Measurements from ENCODE around the gene TEKTIP1. TPM values are rescaled to one million over a fixed set of nuclear protein-coding genes. Genes with fewer than 3 reads are reported as not detected.

Gene TEKTIP1
- total RNA-seq, 4 donors from 2014 or later, result 1.2 to 3.3 (median 1.9) TPM; not detected in 1

- Histone ChIP-seq H3K4me1 (no peaks in the 10 kb centered on the region), H3K27ac (no peak overlapping the region), H3K36me3 (peaks cover 25 to 35% of the 10 kb centered on the region in 2 donors), H3K9me3 (no peaks in the 10 kb centered on the region), H3K4me3 (replicated peaks in 1 of 3) (no peak overlapping the region), H3K27me3 (no peaks in the 10 kb centered on the region)
- intact Hi-C loops (cut with DNase I), result no loop called here
- 95% methylated on average over 14 of the region's 14 CpGs for WGBS, 2 donors
- no peak for DNase-seq
- no peak for TF ChIP-seq POLR2A (IDR thresholded peaks at IDR 0.05)
- no peak for TF ChIP-seq CTCF (IDR thresholded peaks at IDR 0.05)
These were observed 45.3 kb upstream of the TEKTIP1 start for GRCh38 chr19:3493651-3494050.

GRCh38 chr19:3494051-3494450 lies 44.9 kb upstream of the TEKTIP1 start:
- 79 to 81% methylated on average over 7 to 9 of the region's 15 CpGs for WGBS, 2 donors
- Histone ChIP-seq H3K4me3 (replicated peaks in 1 of 3) (no peak overlapping the region), H3K4me1 (no peaks in the 10 kb centered on the region), H3K9me3 (no peaks in the 10 kb centered on the region), H3K36me3 (peaks cover 25 to 35% of the 10 kb centered on the region in 2 donors), H3K27me3 (no peaks in the 10 kb centered on the region), H3K27ac (no peak overlapping the region)
- intact Hi-C loops (cut with DNase I), result no loop called here
- DNase-seq, result no peak
- TF ChIP-seq POLR2A (IDR thresholded peaks at IDR 0.05) (no peak), CTCF (IDR thresholded peaks at IDR 0.05) (no peak)

- DNase-seq, result no peak
- intact Hi-C loops (cut with DNase I), result no loop called here
- H3K4me3 ChIP-seq (replicated peaks in 1 of 3), result no peak overlapping the region
- H3K36me3 ChIP-seq, result peaks cover 25 to 35% of the 10 kb centered on the region in 2 donors
- WGBS, 2 donors, result 95 to 96% methylated on average over 17 of the region's 18 CpGs
- TF ChIP-seq POLR2A (IDR thresholded peaks at IDR 0.05) (no peak), CTCF (IDR thresholded peaks at IDR 0.05) (no peak)
- H3K27me3 ChIP-seq, result no peaks in the 10 kb centered on the region
- peaks cover 4 to 5% of the 10 kb centered on the region in 2 donors for H3K4me1 ChIP-seq
- no peak overlapping the region for H3K27ac ChIP-seq
- H3K9me3 ChIP-seq, result no peaks in the 10 kb centered on the region
These were observed 44.4 kb upstream of the TEKTIP1 start for GRCh38 chr19:3494559-3494958.

GRCh38 chr19:3496392-3497273 lies 42.3 kb upstream of the TEKTIP1 start:
- intact Hi-C loops (cut with DNase I), result no loop called here
- WGBS, 2 donors, result 95 to 99% methylated on average over 25 to 31 of the region's 32 CpGs
- H3K4me1 ChIP-seq, result peaks cover 8% of the 10 kb centered on the region in 2 donors
- no peaks in the 10 kb centered on the region for H3K27me3 ChIP-seq
- no peak for DNase-seq
- no peak overlapping the region for H3K27ac ChIP-seq
- no peaks in the 10 kb centered on the region for H3K9me3 ChIP-seq
- TF ChIP-seq POLR2A (IDR thresholded peaks at IDR 0.05), result no peak
- no peak for TF ChIP-seq CTCF (IDR thresholded peaks at IDR 0.05)
- no peak overlapping the region for H3K4me3 ChIP-seq (replicated peaks in 1 of 3)
- peaks cover 19 to 33% of the 10 kb centered on the region in 2 donors for H3K36me3 ChIP-seq
